Measurements from ENCODE around the gene RIPK4.
"Not testable (repeated sequence)": the region's sequence is repeated elsewhere in the genome, so short reads cannot be mapped to it uniquely, and the experiment has no call there.

The RIPK4 gene

GRCh38 chr21:41794600-41794999, 27.7 kb upstream of the RIPK4 start:
- DNase-seq: no peak

- DNase-seq: no peak
These were observed 25.9 kb upstream of the RIPK4 start for GRCh38 chr21:41792711-41793110.

GRCh38 chr21:41786509-41786987, 19.7 kb upstream of the RIPK4 start:
- peak; percentile 73 for DNase-seq

- DNase-seq: not testable (repeated sequence)
These were observed 18.4 kb upstream of the RIPK4 start for GRCh38 chr21:41785262-41785661.

- no peak for DNase-seq
These were observed 17.7 kb upstream of the RIPK4 start for GRCh38 chr21:41784456-41785102.

- DNase-seq: no peak
These were observed 16.8 kb upstream of the RIPK4 start for GRCh38 chr21:41783476-41784180.

GRCh38 chr21:41781050-41781410, 14.2 kb upstream of the RIPK4 start:
- no peak for DNase-seq

GRCh38 chr21:41780337-41781049, 13.6 kb upstream of the RIPK4 start:
- no peak for DNase-seq

- DNase-seq: no peak
These were observed 12.8 kb upstream of the RIPK4 start for GRCh38 chr21:41779659-41780058.

GRCh38 chr21:41778930-41779600, 12.2 kb upstream of the RIPK4 start:
- no peak for DNase-seq

- peak; percentile 77 for DNase-seq
These were observed 11.3 kb upstream of the RIPK4 start for GRCh38 chr21:41777951-41778815.

- DNase-seq: no peak
These were observed 9.9 kb upstream of the RIPK4 start for GRCh38 chr21:41776778-41777177.

- DNase-seq: no peak
These were observed 8.3 kb upstream of the RIPK4 start for GRCh38 chr21:41775149-41775472.

GRCh38 chr21:41774467-41775148, 7.8 kb upstream of the RIPK4 start:
- DNase-seq: no peak

- no peak for DNase-seq
These were observed 5.7 kb upstream of the RIPK4 start for GRCh38 chr21:41772351-41773080.

- no peak for DNase-seq
These were observed 4.7 kb upstream of the RIPK4 start for GRCh38 chr21:41771625-41771945.

GRCh38 chr21:41770901-41771624, 4.2 kb upstream of the RIPK4 start:
- no peak for DNase-seq

- DNase-seq: no peak
These were observed 3.1 kb upstream of the RIPK4 start for GRCh38 chr21:41769933-41770332.

- no peak for DNase-seq
These were observed 2.7 kb upstream of the RIPK4 start for GRCh38 chr21:41769521-41769920.

- DNase-seq: no peak
These were observed 2.3 kb upstream of the RIPK4 start for GRCh38 chr21:41769111-41769510.

All from amniotic stem cell (primary cell).